ENCODE measurements around the gene ROBO1. TPM values are rescaled to one million over a fixed set of nuclear protein-coding genes. Genes with fewer than 3 reads are reported as not detected.

ROBO1 gene
- total and polyA plus RNA-seq, 4 donors: 1.0 to 30.3 (median 3.9) TPM

- Histone ChIP-seq H3K4me3 (ENCODE audit: low read depth in 1 of 3, low read length in 3 of 3) (no peak overlapping the region), H3K4me1 (ENCODE audit: control insufficient read depth in 4 of 4, insufficient read depth in 4 of 4, low read length in 3 of 4) (no peaks in the 10 kb centered on the region), H3K9me3 (ENCODE audit: control insufficient read depth in 4 of 4, low read length in 3 of 4) (no peaks in the 10 kb centered on the region), H3K27me3 (ENCODE audit: control insufficient read depth in 4 of 4, insufficient read depth in 4 of 4, low read length in 3 of 4) (no peaks in the 10 kb centered on the region), H3K27ac (ENCODE audit: low read depth in 1 of 2, low read length in 2 of 2) (no peak overlapping the region), H3K36me3 (ENCODE audit: control insufficient read depth in 4 of 4, insufficient read depth in 3 of 4, low read depth in 1 of 4, low read length in 3 of 4) (no peaks in the 10 kb centered on the region), H3K9ac (ENCODE audit: low read depth in 1 of 2, low read length in 2 of 2) (no peak overlapping the region)
- DNase-seq (ENCODE audit: low spot score): no peak
- 86% methylated on average over 4 of the region's 4 CpGs for WGBS
- TF ChIP-seq YY1 (IDR thresholded peaks at IDR 0.05) (no peak), SP1 (IDR thresholded peaks at IDR 0.05) (no peak), FOXA2 (IDR thresholded peaks at IDR 0.05) (no peak), FOXA1 (IDR thresholded peaks at IDR 0.05) (no peak), REST (IDR thresholded peaks at IDR 0.05) (no peak), EGR1 (IDR thresholded peaks at IDR 0.05; ENCODE audit: low read depth in 2 of 2) (no peak), GABPA (IDR thresholded peaks at IDR 0.05 in 1 of 2, conservative IDR thresholded peaks at IDR 0.05 in 1 of 2) (no peak), JUND (IDR thresholded peaks at IDR 0.05) (no peak), MAX (IDR thresholded peaks at IDR 0.05) (no peak), HNF4A (conservative IDR thresholded peaks at IDR 0.05) (no peak), RXRA (IDR thresholded peaks at IDR 0.05) (no peak)
These were observed 1010.1 kb downstream of the ROBO1 start for GRCh38 chr3:78757731-78758130.

GRCh38 chr3:78754066-78754743, 1013.6 kb downstream of the ROBO1 start:
- Histone ChIP-seq H3K9ac (ENCODE audit: low read depth in 1 of 2, low read length in 2 of 2) (no peak overlapping the region), H3K27me3 (ENCODE audit: control insufficient read depth in 4 of 4, insufficient read depth in 4 of 4, low read length in 3 of 4) (no peaks in the 10 kb centered on the region), H3K9me3 (ENCODE audit: control insufficient read depth in 4 of 4, low read length in 3 of 4) (no peaks in the 10 kb centered on the region), H3K27ac (ENCODE audit: low read depth in 1 of 2, low read length in 2 of 2) (no peak overlapping the region), H3K4me3 (ENCODE audit: low read depth in 1 of 3, low read length in 3 of 3) (no peak overlapping the region), H3K4me1 (ENCODE audit: control insufficient read depth in 4 of 4, insufficient read depth in 4 of 4, low read length in 3 of 4) (no peaks in the 10 kb centered on the region), H3K36me3 (ENCODE audit: control insufficient read depth in 4 of 4, insufficient read depth in 3 of 4, low read depth in 1 of 4, low read length in 3 of 4) (no peaks in the 10 kb centered on the region)
- 84% methylated on average over 3 of the region's 3 CpGs for WGBS
- no peak for TF ChIP-seq CTCF (IDR thresholded peaks at IDR 0.05; ENCODE audit: low read depth, low read length, missing input control)
- TF ChIP-seq RXRA (IDR thresholded peaks at IDR 0.05): no peak
- no peak for TF ChIP-seq JUND (IDR thresholded peaks at IDR 0.05)
- no peak for TF ChIP-seq FOXA2 (IDR thresholded peaks at IDR 0.05)
- no peak for TF ChIP-seq HNF4A (conservative IDR thresholded peaks at IDR 0.05)
- TF ChIP-seq REST (IDR thresholded peaks at IDR 0.05): no peak
- TF ChIP-seq ZBTB33 (IDR thresholded peaks at IDR 0.05): no peak
- TF ChIP-seq TAF1 (conservative IDR thresholded peaks at IDR 0.05): no peak
- DNase-seq (ENCODE audit: low spot score): no peak
